ENCODE data around the gene POLR3B. TPM values are rescaled to one million over a fixed set of nuclear protein-coding genes. Genes with fewer than 3 reads are reported as not detected.
"Not testable (repeated sequence)": the region's sequence is repeated elsewhere in the genome, so short reads cannot be mapped to it uniquely, and the experiment has no call there.

Gene POLR3B
- polyA plus RNA-seq: 1 to 10 TPM; 1.8 to 8.0 (median 4.0) TPM
- long read RNA-seq, donor 1: 0 reads
- long read RNA-seq, donor 2: 0 reads
- long read RNA-seq, donor 3: 0 reads
- long read RNA-seq, donor 4: 0 reads
- long read RNA-seq, donor 5: 0 reads
- long read RNA-seq, donor 6, full-length matches to known transcripts: 1 of 1 reads
- long read RNA-seq, donor 6, partial matches to known transcripts: 0 of 1 reads
- long read RNA-seq, donor 6, other reads (novel, unspliced or antisense): 0 of 1 reads
- long read RNA-seq, donor 7: 0 reads
- long read RNA-seq, donor 8: 0 reads
- long read RNA-seq, donor 9: 0 reads
- long read RNA-seq, donor 10: 0 reads

DNA sequence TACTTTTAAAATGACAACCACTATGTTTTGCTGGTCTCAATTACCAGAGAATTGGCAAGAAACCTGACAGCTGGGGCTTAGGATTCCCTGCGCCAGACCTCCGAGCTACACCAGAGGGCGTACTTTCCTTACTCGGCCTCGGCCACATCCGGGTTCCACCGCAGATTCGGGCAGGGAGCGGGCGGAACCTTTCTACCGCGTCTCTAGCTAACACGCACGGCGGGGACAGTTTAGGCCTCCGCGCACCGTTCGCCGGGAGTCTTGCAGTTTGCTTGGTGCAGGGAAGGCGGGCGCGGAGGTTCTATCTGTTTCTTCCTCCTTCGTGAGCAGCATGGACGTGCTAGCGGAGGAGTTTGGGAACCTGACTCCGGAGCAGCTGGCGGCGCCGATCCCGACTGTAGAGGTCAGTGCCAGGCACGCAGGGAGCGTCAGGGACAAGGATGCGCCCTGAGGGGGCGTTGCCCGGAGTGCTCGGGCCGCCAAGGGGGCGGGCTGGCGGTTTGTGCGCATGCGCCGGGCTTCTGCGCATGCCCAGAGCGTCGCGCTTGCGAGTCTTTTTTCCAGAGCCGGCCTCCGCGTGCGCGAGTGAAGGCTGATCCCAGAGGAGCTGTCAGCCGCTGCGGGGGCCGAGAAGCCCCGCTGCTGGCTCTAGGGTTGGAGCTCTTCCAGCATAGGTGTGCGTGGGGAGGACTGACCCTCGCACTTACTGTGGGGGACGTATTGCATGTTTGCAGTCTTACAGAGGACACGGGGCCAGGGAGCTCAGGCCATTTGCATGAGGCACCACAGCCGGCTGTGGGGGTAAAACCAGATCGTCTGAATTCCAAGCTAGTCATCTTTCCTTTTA, at the start of gene POLR3B:
Gene POLR3B, plus strand, starts transcription at position 200 of the 847 bp plus-strand sequence. Its CDS starts 132 bp downstream, at position 332.
- H3K36me3 ChIP-seq (ENCODE audit: control insufficient read depth in 3 of 3, insufficient read depth in 2 of 3, low read depth in 1 of 3, low read length in 3 of 3): no peaks in the 10 kb centered on the region
- DNase-seq (peak; percentile 94 to 98), FAIRE-seq (no peak)
- no peaks in the 10 kb centered on the region for H3K27me3 ChIP-seq (ENCODE audit: control insufficient read depth in 3 of 3, insufficient read depth in 3 of 3, low read length in 3 of 3)
- H3K4me1 ChIP-seq (ENCODE audit: control insufficient read depth in 3 of 3, insufficient read depth in 2 of 3, low read depth in 1 of 3, low read length in 2 of 3): peaks cover 0 to 19% (median 3%) of the 10 kb centered on the region in 3 donors
- H3K9me3 ChIP-seq (ENCODE audit: control insufficient read depth in 2 of 2, insufficient read depth in 1 of 2, low read depth in 1 of 2, low read length in 1 of 2): no peaks in the 10 kb centered on the region
- peak within 1 kb of the TSS; percentile 37 to 60 (median 58) for H3K4me3 ChIP-seq (ENCODE audit: low read depth in 1 of 3, low read length in 3 of 3)
- H3K27ac ChIP-seq (ENCODE audit: low read depth in 1 of 3, low read length in 2 of 3): peak within 1 kb of the TSS; percentile 52 to 91 (median 88)
- WGBS, 3 donors: 0 to 1% (median 1%) methylated on average over 60 to 63 of the region's 63 CpGs

GRCh38 chr12:106308121-106308520, 49.4 kb upstream of the POLR3B start:
- H3K9me3 ChIP-seq (ENCODE audit: control insufficient read depth in 2 of 2, insufficient read depth in 1 of 2, low read depth in 1 of 2, low read length in 1 of 2): no peaks in the 10 kb centered on the region
- peaks cover 3 to 28% (median 4%) of the 10 kb centered on the region in 3 donors for H3K4me1 ChIP-seq (ENCODE audit: control insufficient read depth in 3 of 3, insufficient read depth in 2 of 3, low read depth in 1 of 3, low read length in 2 of 3)
- peaks cover 0 to 1% (median 0%) of the 10 kb centered on the region in 3 donors for H3K36me3 ChIP-seq (ENCODE audit: control insufficient read depth in 3 of 3, insufficient read depth in 2 of 3, low read depth in 1 of 3, low read length in 3 of 3)
- no peaks in the 10 kb centered on the region for H3K27me3 ChIP-seq (ENCODE audit: control insufficient read depth in 3 of 3, insufficient read depth in 3 of 3, low read length in 3 of 3)
- DNase-seq: peak in 1 of 2 donors; percentile 65
- H3K4me3 ChIP-seq (ENCODE audit: low read depth in 1 of 3, low read length in 3 of 3): no peak overlapping the region
- H3K27ac ChIP-seq (ENCODE audit: low read depth in 1 of 3, low read length in 2 of 3): peak overlapping the region in 1 of 3 donors; percentile 36
- WGBS, 3 donors: 67 to 78% (median 68%) methylated on average over 1 of the region's 1 CpG
- no peak for FAIRE-seq

GRCh38 chr12:106308611-106309010, 48.9 kb upstream of the POLR3B start:
- 91 to 97% (median 93%) methylated on average over 3 of the region's 3 CpGs for WGBS, 3 donors
- Histone ChIP-seq H3K4me3 (ENCODE audit: low read depth in 1 of 3, low read length in 3 of 3) (no peak overlapping the region), H3K27me3 (ENCODE audit: control insufficient read depth in 3 of 3, insufficient read depth in 3 of 3, low read length in 3 of 3) (no peaks in the 10 kb centered on the region), H3K4me1 (ENCODE audit: control insufficient read depth in 3 of 3, insufficient read depth in 2 of 3, low read depth in 1 of 3, low read length in 2 of 3) (peaks cover 3 to 25% (median 4%) of the 10 kb centered on the region in 3 donors), H3K36me3 (ENCODE audit: control insufficient read depth in 3 of 3, insufficient read depth in 2 of 3, low read depth in 1 of 3, low read length in 3 of 3) (peaks cover 0 to 2% (median 0%) of the 10 kb centered on the region in 3 donors), H3K9me3 (ENCODE audit: control insufficient read depth in 2 of 2, insufficient read depth in 1 of 2, low read depth in 1 of 2, low read length in 1 of 2) (no peaks in the 10 kb centered on the region), H3K27ac (ENCODE audit: low read depth in 1 of 3, low read length in 2 of 3) (peak overlapping the region in 1 of 3 donors; percentile 36)
- DNase-seq: no peak
- FAIRE-seq: no peak

DNA sequence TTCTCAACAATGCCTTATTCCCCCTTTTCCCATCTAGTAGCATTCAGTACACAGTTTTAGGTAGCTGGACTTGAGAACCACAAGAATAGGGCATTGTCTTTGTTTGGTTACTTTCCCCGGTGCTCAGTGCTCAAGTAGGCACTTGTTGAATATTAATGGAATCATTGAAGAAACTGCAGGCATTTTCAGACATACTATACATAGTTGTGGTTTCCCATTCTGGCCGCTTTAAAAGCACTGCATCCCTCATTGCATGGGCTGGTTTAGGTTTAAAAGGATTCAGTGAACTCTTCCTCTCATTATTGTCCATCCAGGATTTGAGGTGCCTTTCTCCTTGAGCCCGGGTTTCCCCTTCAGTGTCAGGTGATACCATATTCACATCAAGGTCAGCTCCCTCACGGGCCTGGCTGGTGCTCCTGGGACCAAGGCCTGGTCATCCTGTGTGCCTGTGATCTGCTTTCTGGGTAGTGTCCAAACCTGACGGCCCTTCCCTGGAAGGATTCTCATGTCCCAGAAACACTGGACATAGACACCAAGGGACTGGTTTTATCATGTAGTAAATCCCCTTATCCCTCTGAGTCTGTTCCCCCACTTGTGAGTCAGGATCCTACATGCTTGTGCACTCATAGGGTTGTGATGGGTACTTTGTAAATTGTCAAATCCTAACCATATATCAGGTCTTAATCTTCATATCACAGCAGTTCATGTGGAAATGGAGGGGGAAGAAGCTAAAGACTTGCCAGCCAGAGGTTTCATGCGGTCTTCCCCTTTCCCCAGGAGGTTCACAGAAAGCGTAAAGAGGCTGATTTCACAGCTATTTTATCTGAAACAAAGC, 47.7 kb upstream of the POLR3B start:
- peaks cover 0 to 19% (median 0%) of the 10 kb centered on the region in 3 donors for H3K4me1 ChIP-seq (ENCODE audit: control insufficient read depth in 3 of 3, insufficient read depth in 2 of 3, low read depth in 1 of 3, low read length in 2 of 3)
- DNase-seq (no peak), FAIRE-seq (no peak)
- no peaks in the 10 kb centered on the region for H3K27me3 ChIP-seq (ENCODE audit: control insufficient read depth in 3 of 3, insufficient read depth in 3 of 3, low read length in 3 of 3)
- H3K36me3 ChIP-seq (ENCODE audit: control insufficient read depth in 3 of 3, insufficient read depth in 2 of 3, low read depth in 1 of 3, low read length in 3 of 3): peaks cover 0 to 6% (median 0%) of the 10 kb centered on the region in 3 donors
- no peaks in the 10 kb centered on the region for H3K9me3 ChIP-seq (ENCODE audit: control insufficient read depth in 2 of 2, insufficient read depth in 1 of 2, low read depth in 1 of 2, low read length in 1 of 2)
- H3K4me3 ChIP-seq (ENCODE audit: low read depth in 1 of 3, low read length in 3 of 3): no peak overlapping the region
- no peak overlapping the region for H3K27ac ChIP-seq (ENCODE audit: low read depth in 1 of 3, low read length in 2 of 3)
- 73 to 89% (median 75%) methylated on average over 7 of the region's 7 CpGs for whole genome bisulfite sequencing, 3 donors

DNA sequence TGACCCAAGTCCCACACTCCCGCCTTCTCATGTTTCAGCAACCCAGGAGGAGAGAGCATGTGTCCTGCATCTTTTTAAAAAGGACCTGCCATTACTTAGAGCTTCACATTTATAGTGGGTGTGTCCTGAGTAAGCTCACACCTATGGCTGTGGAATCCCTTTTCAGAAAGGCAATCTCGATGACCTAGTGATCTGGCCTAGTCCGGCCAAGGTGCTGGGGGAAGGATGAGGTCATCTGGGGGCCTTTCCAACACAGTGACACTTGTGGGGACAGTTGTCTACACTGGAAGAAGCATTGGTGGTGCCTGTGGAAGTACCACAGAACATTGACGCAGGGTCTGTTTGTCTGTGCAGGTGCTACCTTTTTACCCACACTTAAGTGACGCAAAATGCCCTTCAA, 46.9 kb upstream of the POLR3B start:
- DNase-seq (no peak), FAIRE-seq (no peak)
- 86 to 90% (median 86%) methylated on average over 5 of the region's 5 CpGs for WGBS, 3 donors
- peaks cover 0 to 19% (median 0%) of the 10 kb centered on the region in 3 donors for H3K4me1 ChIP-seq (ENCODE audit: control insufficient read depth in 3 of 3, insufficient read depth in 2 of 3, low read depth in 1 of 3, low read length in 2 of 3)
- no peaks in the 10 kb centered on the region for H3K27me3 ChIP-seq (ENCODE audit: control insufficient read depth in 3 of 3, insufficient read depth in 3 of 3, low read length in 3 of 3)
- H3K27ac ChIP-seq (ENCODE audit: low read depth in 1 of 3, low read length in 2 of 3): no peak overlapping the region
- H3K4me3 ChIP-seq (ENCODE audit: low read depth in 1 of 3, low read length in 3 of 3): no peak overlapping the region
- peaks cover 0 to 7% (median 0%) of the 10 kb centered on the region in 3 donors for H3K36me3 ChIP-seq (ENCODE audit: control insufficient read depth in 3 of 3, insufficient read depth in 2 of 3, low read depth in 1 of 3, low read length in 3 of 3)
- H3K9me3 ChIP-seq (ENCODE audit: control insufficient read depth in 2 of 2, insufficient read depth in 1 of 2, low read depth in 1 of 2, low read length in 1 of 2): no peaks in the 10 kb centered on the region

GRCh38 chr12:106311139-106311538, 46.4 kb upstream of the POLR3B start:
- Histone ChIP-seq H3K9me3 (ENCODE audit: control insufficient read depth in 2 of 2, insufficient read depth in 1 of 2, low read depth in 1 of 2, low read length in 1 of 2) (no peaks in the 10 kb centered on the region), H3K27ac (ENCODE audit: low read depth in 1 of 3, low read length in 2 of 3) (no peak overlapping the region), H3K4me3 (ENCODE audit: low read depth in 1 of 3, low read length in 3 of 3) (no peak overlapping the region), H3K27me3 (ENCODE audit: control insufficient read depth in 3 of 3, insufficient read depth in 3 of 3, low read length in 3 of 3) (no peaks in the 10 kb centered on the region), H3K4me1 (ENCODE audit: control insufficient read depth in 3 of 3, insufficient read depth in 2 of 3, low read depth in 1 of 3, low read length in 2 of 3) (peaks cover 0 to 19% (median 0%) of the 10 kb centered on the region in 3 donors), H3K36me3 (ENCODE audit: control insufficient read depth in 3 of 3, insufficient read depth in 2 of 3, low read depth in 1 of 3, low read length in 3 of 3) (peaks cover 0 to 7% (median 0%) of the 10 kb centered on the region in 3 donors)
- WGBS, 3 donors: 55 to 68% (median 61%) methylated on average over 8 of the region's 8 CpGs
- FAIRE-seq: no peak
- DNase-seq: no peak

DNA sequence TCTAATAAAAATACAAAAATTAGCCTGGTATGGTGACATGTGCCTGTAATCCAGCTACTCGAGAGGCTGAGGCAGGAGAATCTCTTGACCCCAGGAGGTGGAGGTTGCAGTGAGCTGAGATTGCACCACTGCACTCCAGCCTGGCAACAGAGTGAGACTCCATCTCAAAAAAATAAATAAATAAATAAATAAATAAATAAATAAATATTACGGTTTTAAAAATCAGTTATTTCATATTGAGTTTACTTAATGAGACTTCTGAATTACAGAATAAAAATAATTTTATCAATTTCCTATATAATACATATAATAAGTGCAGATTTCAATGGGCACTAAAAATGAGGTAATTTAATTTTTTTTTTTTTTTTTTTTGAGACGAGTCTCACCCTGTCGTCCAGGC, 44.1 kb upstream of the POLR3B start:
- WGBS, 3 donors: 71 to 77% (median 76%) methylated on average over 4 of the region's 4 CpGs
- not testable (repeated sequence) for H3K4me3 ChIP-seq (ENCODE audit: low read depth in 1 of 3, low read length in 3 of 3); H3K36me3 ChIP-seq (ENCODE audit: control insufficient read depth in 3 of 3, insufficient read depth in 2 of 3, low read depth in 1 of 3, low read length in 3 of 3); H3K27me3 ChIP-seq (ENCODE audit: control insufficient read depth in 3 of 3, insufficient read depth in 3 of 3, low read length in 3 of 3); H3K4me1 ChIP-seq (ENCODE audit: control insufficient read depth in 3 of 3, insufficient read depth in 2 of 3, low read depth in 1 of 3, low read length in 2 of 3); H3K27ac ChIP-seq (ENCODE audit: low read depth in 1 of 3, low read length in 2 of 3); DNase-seq; FAIRE-seq; H3K9me3 ChIP-seq (ENCODE audit: control insufficient read depth in 2 of 2, insufficient read depth in 1 of 2, low read depth in 1 of 2, low read length in 1 of 2)

GRCh38 chr12:106315523-106315922, 42.0 kb upstream of the POLR3B start:
- DNase-seq: no peak
- H3K9me3 ChIP-seq (ENCODE audit: control insufficient read depth in 2 of 2, insufficient read depth in 1 of 2, low read depth in 1 of 2, low read length in 1 of 2): no peaks in the 10 kb centered on the region
- peaks cover 0 to 19% (median 6%) of the 10 kb centered on the region in 3 donors for H3K36me3 ChIP-seq (ENCODE audit: control insufficient read depth in 3 of 3, insufficient read depth in 2 of 3, low read depth in 1 of 3, low read length in 3 of 3)
- no peak overlapping the region for H3K27ac ChIP-seq (ENCODE audit: low read depth in 1 of 3, low read length in 2 of 3)
- peaks cover 0 to 3% (median 0%) of the 10 kb centered on the region in 3 donors for H3K4me1 ChIP-seq (ENCODE audit: control insufficient read depth in 3 of 3, insufficient read depth in 2 of 3, low read depth in 1 of 3, low read length in 2 of 3)
- FAIRE-seq: no peak
- H3K27me3 ChIP-seq (ENCODE audit: control insufficient read depth in 3 of 3, insufficient read depth in 3 of 3, low read length in 3 of 3): no peaks in the 10 kb centered on the region
- no peak overlapping the region for H3K4me3 ChIP-seq (ENCODE audit: low read depth in 1 of 3, low read length in 3 of 3)
- WGBS, 3 donors: 74 to 83% (median 79%) methylated on average over 4 of the region's 4 CpGs
